Right lung (tissue), 5 donors: ENCODE results near the gene KCNMA1. TPM values are rescaled to one million over a fixed set of nuclear protein-coding genes. Genes with fewer than 3 reads are reported as not detected.
"Not testable (repeated sequence)": the region's sequence is repeated elsewhere in the genome, so short reads cannot be mapped to it uniquely, and the experiment has no call there.

Experiments used
- DNase-seq, 2 donors: peaks; one replicate each; pipeline ENCODE4 v3.0.0-alpha.2; 2013
- polyA plus RNA-seq, 5 donors: library from polyadenylated mRNA; unstranded; fragments of 120-200 nt; gene quantifications; one replicate each; pipeline versions ENCODE4 v1.2.1 to v1.2.3, GENCODE V29; 2013; ENCODE audit warnings: inconsistent platforms in 1 of 5, low replicate concordance in 1 of 5; ENCODE audit not compliant: insufficient read length in 5 of 5, insufficient read depth in 1 of 5

KCNMA1 gene
- polyA plus RNA-seq, 5 donors = 3.8 to 4.6 (median 4.2) TPM

GRCh38 chr10:77664696-77665095 is 27.1 kb upstream of the KCNMA1 start:
- DNase-seq = no peak

- DNase-seq = no peak
Observed at GRCh38 chr10:77664008-77664407, 26.4 kb upstream of the KCNMA1 start.

GRCh38 chr10:77661674-77662073 is 24.1 kb upstream of the KCNMA1 start:
- no peak for DNase-seq

GRCh38 chr10:77661100-77661499 is 23.5 kb upstream of the KCNMA1 start:
- no peak for DNase-seq

DNA sequence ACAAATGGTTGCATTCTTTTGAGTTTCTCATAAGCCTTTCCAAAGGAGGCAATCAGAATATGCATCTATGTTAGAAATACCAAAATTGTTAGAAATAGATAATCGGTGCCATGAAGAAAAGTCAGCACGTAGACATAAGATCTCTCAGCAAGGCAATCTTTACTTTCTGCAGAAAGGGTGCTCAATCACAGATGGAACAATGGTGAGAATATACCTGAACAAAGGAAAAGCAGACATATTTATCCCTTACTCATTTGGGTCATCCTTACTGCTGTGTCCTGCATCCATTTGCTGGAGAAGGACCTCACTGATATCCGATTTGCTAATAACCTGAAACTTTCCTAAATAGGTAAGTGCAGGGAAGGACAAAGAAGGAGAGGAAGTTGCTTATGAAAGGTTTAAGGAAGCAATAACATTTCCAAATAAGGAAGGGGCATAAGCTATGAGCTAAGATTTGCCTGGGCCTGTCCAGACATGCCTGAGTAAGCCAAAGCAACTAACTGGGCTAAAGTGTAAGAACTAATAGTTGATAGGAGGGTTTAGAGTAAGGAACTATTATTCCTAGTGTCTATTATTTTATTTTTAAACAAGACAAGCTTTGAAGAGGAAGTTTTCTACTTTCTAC is 21.6 kb upstream of the KCNMA1 start:
- DNase-seq = not testable (repeated sequence)

DNA sequence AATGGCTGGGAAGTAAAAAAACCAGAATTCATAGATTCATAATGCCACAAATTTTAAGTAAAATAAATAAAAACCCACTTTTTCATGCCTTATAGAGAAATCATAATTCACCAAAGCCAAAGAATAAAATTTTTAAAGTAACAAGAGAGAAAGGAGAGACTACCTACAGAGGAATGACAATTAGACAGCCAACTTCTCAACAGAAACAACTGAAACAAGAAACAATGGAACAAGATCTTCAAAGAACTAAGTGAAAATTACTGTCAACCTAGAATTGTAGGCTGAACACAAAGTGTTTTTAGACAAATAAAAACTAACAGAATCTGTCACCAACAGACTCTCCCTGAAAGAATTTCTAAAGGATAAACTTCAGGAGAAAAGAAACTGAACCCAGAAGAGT is 15.6 kb upstream of the KCNMA1 start:
- no peak for DNase-seq

- DNase-seq = no peak
Observed at GRCh38 chr10:77649333-77650331, 12.0 kb upstream of the KCNMA1 start.

- no peak for DNase-seq
Observed at GRCh38 chr10:77648472-77648871, 10.9 kb upstream of the KCNMA1 start.

- DNase-seq = no peak
Observed at GRCh38 chr10:77647543-77648293, 10.1 kb upstream of the KCNMA1 start.

DNA sequence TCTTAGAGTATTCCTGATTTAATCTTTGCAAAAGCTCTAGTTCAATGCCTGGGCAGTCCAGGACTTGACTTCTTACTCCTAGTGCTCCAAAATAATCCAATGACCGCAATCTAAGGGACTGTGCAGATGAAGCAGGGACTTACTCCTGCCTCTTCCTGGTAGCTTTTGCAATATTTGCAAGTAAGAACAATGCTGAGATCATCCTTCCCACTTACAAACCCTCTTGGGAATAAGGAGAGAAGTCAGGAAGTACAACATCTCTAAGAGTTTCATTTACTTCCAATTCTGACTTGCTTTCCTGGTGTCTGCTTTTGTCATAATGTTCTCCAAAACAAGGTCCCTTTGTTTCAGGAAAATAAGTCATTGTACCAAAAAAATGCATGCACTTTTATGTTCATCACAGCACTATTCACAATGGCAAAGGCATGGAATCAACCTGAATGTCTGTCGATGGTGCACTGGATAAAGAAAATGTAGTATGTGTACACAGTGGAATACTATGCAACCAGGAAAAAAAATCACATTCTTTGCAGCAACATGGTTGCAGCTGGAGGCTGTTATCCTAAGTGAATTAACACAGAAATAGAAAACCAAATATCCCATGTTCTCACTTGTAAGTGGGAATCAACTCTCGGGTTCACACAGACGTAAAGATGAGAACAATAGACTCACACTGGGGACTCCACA is 7.1 kb upstream of the KCNMA1 start:
- no peak for DNase-seq

- DNase-seq = peak in 1 of 2 donors; percentile 16
Observed at GRCh38 chr10:77643795-77644468, 6.3 kb upstream of the KCNMA1 start.

- peak; percentile 42 to 71 for DNase-seq
Observed at GRCh38 chr10:77641788-77642397, 4.3 kb upstream of the KCNMA1 start.

GRCh38 chr10:77641344-77641743 is 3.7 kb upstream of the KCNMA1 start:
- DNase-seq = no peak

DNA sequence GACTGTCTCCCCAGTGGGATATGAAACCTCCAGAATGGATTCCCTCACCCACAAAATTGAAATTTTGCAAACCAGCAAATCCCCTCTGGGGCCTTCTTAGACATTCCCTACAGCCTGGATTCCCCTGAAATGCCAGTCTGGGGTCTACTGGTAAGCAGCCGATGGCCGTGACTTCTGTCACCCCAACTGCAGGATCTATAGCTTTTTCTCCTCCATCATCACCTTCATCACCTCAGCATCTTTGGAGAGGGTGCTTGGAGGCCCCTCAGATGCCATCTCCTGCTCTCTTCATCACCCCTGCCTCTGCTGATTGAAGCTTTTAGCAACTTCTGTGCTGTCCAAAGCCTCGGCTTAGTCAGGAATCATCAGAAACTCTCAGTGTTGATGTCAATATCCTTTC is 2.6 kb upstream of the KCNMA1 start:
- no peak for DNase-seq

- DNase-seq = no peak
Observed at GRCh38 chr10:77639756-77640155, 2.1 kb upstream of the KCNMA1 start.

GRCh38 chr10:77638321-77639101 is 903 bp upstream of the KCNMA1 start:
- peak; percentile 16 to 17 for DNase-seq

GRCh38 chr10:77636967-77637531 is 559 bp downstream of the KCNMA1 start:
- no peak for DNase-seq

GRCh38 chr10:77636282-77636966 is 1.2 kb downstream of the KCNMA1 start:
- no peak for DNase-seq
